Activated T-helper 1 cell treated with anti-CD3 and anti-CD28 coated beads, Interleukin-12 subunit alpha, Interleukin-12 subunit beta, Interleukin-2, Interleukin-4 antibody, amounts not matched to agents 30 ng/mL and 10 ng/mL and 1 ng/mL, durations not matched to agents 14 hours and 24 hours and 36 hours (primary cell): Measurements from ENCODE around the gene CFD. TPM values are rescaled to one million over a fixed set of nuclear protein-coding genes. Genes with fewer than 3 reads are reported as not detected.

Source experiments
- DNase-seq: peaks from one replicate; pipeline ENCODE4 v3.0.0; 2021; ENCODE audit warnings: low spot score
- H3K27ac Mint-ChIP-seq: one replicate; pipeline ENCODE4 v1.8.0; 2021; ENCODE audit warnings: mild to moderate bottlenecking, mixed read lengths
- H3K27me3 Mint-ChIP-seq: one replicate; pipeline ENCODE4 v1.8.0; 2022; ENCODE audit warnings: mild to moderate bottlenecking, moderate library complexity, mixed read lengths; ENCODE audit not compliant: insufficient read depth
- H3K36me3 Mint-ChIP-seq: one replicate; pipeline ENCODE4 v1.8.0; 2021; ENCODE audit warnings: low read depth, mixed read lengths
- H3K4me1 Mint-ChIP-seq: one replicate; pipeline ENCODE4 v1.8.0; 2021; ENCODE audit warnings: low read depth, mixed read lengths
- H3K4me3 Mint-ChIP-seq: one replicate; pipeline ENCODE4 v1.8.0; 2021; ENCODE audit warnings: mild to moderate bottlenecking, moderate library complexity, mixed read lengths
- H3K9me3 Mint-ChIP-seq: one replicate; pipeline ENCODE4 v1.8.0; 2021; ENCODE audit warnings: mixed read lengths
- intact Hi-C: fragments of 100-400 bp; cut with micrococcal nuclease; formaldehyde crosslinking; loops from one replicate; pipeline ENCODE4 v1.15.1; 2024
- total RNA-seq: library from RNA; stranded (reverse); gene quantifications from 2 replicates; pipeline ENCODE4 v1.2.3, GENCODE V29; 2022

The CFD gene
- total RNA-seq, 1 donor from 2014 or later, result 0.91 TPM

- DNase-seq, result no peak
- Mint-ChIP-seq H3K4me3 (no peak overlapping the region), H3K27ac (no peak overlapping the region), H3K9me3 (no peaks in the 10 kb centered on the region), H3K27me3 (no peaks in the 10 kb centered on the region), H3K36me3 (peaks cover 7% of the 10 kb centered on the region), H3K4me1 (peaks cover under 1% of the 10 kb centered on the region)
- intact Hi-C loops, result no loop called here
Observed at GRCh38 chr19:898663-899062, 39.2 kb downstream of the CFD start.

- Mint-ChIP-seq H3K36me3 (peaks cover 12% of the 10 kb centered on the region), H3K4me1 (no peaks in the 10 kb centered on the region), H3K27me3 (no peaks in the 10 kb centered on the region), H3K9me3 (no peaks in the 10 kb centered on the region), H3K4me3 (no peak overlapping the region), H3K27ac (no peak overlapping the region)
- intact Hi-C loops, result no loop called here
- no peak for DNase-seq
Observed at GRCh38 chr19:899336-900042, 40.0 kb downstream of the CFD start.

GRCh38 chr19:900043-900301 is 40.5 kb downstream of the CFD start:
- no peaks in the 10 kb centered on the region for H3K27me3 Mint-ChIP-seq
- no peak overlapping the region for H3K27ac Mint-ChIP-seq
- no peak for DNase-seq
- intact Hi-C loops, result no loop called here
- H3K36me3 Mint-ChIP-seq, result peaks cover 12% of the 10 kb centered on the region
- H3K4me3 Mint-ChIP-seq, result no peak overlapping the region
- H3K4me1 Mint-ChIP-seq, result no peaks in the 10 kb centered on the region
- H3K9me3 Mint-ChIP-seq, result no peaks in the 10 kb centered on the region

- H3K4me1 Mint-ChIP-seq, result no peaks in the 10 kb centered on the region
- no peaks in the 10 kb centered on the region for H3K9me3 Mint-ChIP-seq
- no peak overlapping the region for H3K27ac Mint-ChIP-seq
- H3K4me3 Mint-ChIP-seq, result no peak overlapping the region
- no peak for DNase-seq
- H3K36me3 Mint-ChIP-seq, result peaks cover 10% of the 10 kb centered on the region
- intact Hi-C loops, result no loop called here
- H3K27me3 Mint-ChIP-seq, result no peaks in the 10 kb centered on the region
Observed at GRCh38 chr19:900302-901111, 41.0 kb downstream of the CFD start.

- H3K27me3 Mint-ChIP-seq, result no peaks in the 10 kb centered on the region
- H3K4me1 Mint-ChIP-seq, result peaks cover 2% of the 10 kb centered on the region
- DNase-seq, result no peak
- no peak overlapping the region for H3K27ac Mint-ChIP-seq
- H3K4me3 Mint-ChIP-seq, result no peak overlapping the region
- no peaks in the 10 kb centered on the region for H3K9me3 Mint-ChIP-seq
- peaks cover 6% of the 10 kb centered on the region for H3K36me3 Mint-ChIP-seq
- intact Hi-C loops, result no loop called here
Observed at GRCh38 chr19:901216-902092, 42.0 kb downstream of the CFD start.

- no peaks in the 10 kb centered on the region for H3K9me3 Mint-ChIP-seq
- H3K4me3 Mint-ChIP-seq, result no peak overlapping the region
- no peak overlapping the region for H3K27ac Mint-ChIP-seq
- peaks cover 8% of the 10 kb centered on the region for H3K4me1 Mint-ChIP-seq
- no peaks in the 10 kb centered on the region for H3K27me3 Mint-ChIP-seq
- no peak for DNase-seq
- intact Hi-C loops, result no loop called here
- H3K36me3 Mint-ChIP-seq, result peaks cover 6% of the 10 kb centered on the region
Observed at GRCh38 chr19:902093-902370, 42.6 kb downstream of the CFD start.

- no peak overlapping the region for H3K27ac Mint-ChIP-seq
- H3K4me1 Mint-ChIP-seq, result peaks cover 10% of the 10 kb centered on the region
- no peaks in the 10 kb centered on the region for H3K27me3 Mint-ChIP-seq
- intact Hi-C loops, result no loop called here
- H3K4me3 Mint-ChIP-seq, result no peak overlapping the region
- no peak for DNase-seq
- peaks cover 6% of the 10 kb centered on the region for H3K36me3 Mint-ChIP-seq
- no peaks in the 10 kb centered on the region for H3K9me3 Mint-ChIP-seq
Observed at GRCh38 chr19:902446-903226, 43.2 kb downstream of the CFD start.

- peaks cover 10% of the 10 kb centered on the region for H3K4me1 Mint-ChIP-seq
- no peaks in the 10 kb centered on the region for H3K9me3 Mint-ChIP-seq
- H3K27me3 Mint-ChIP-seq, result no peaks in the 10 kb centered on the region
- DNase-seq, result no peak
- intact Hi-C loops, result no loop called here
- no peak overlapping the region for H3K27ac Mint-ChIP-seq
- H3K36me3 Mint-ChIP-seq, result peaks cover 6% of the 10 kb centered on the region
- H3K4me3 Mint-ChIP-seq, result no peak overlapping the region
Observed at GRCh38 chr19:903266-903797, 43.9 kb downstream of the CFD start.

- H3K9me3 Mint-ChIP-seq, result no peaks in the 10 kb centered on the region
- peaks cover 22% of the 10 kb centered on the region for H3K4me1 Mint-ChIP-seq
- no peak overlapping the region for H3K4me3 Mint-ChIP-seq
- no peak for DNase-seq
- intact Hi-C loops, result no loop called here
- H3K36me3 Mint-ChIP-seq, result peaks cover 11% of the 10 kb centered on the region
- no peak overlapping the region for H3K27ac Mint-ChIP-seq
- H3K27me3 Mint-ChIP-seq, result no peaks in the 10 kb centered on the region
Observed at GRCh38 chr19:904545-904944, 45.1 kb downstream of the CFD start.

GRCh38 chr19:906480-906879 is 47.0 kb downstream of the CFD start:
- Mint-ChIP-seq H3K4me1 (peaks cover 28% of the 10 kb centered on the region), H3K36me3 (peaks cover 16% of the 10 kb centered on the region), H3K9me3 (no peaks in the 10 kb centered on the region), H3K27me3 (no peaks in the 10 kb centered on the region), H3K4me3 (no peak overlapping the region), H3K27ac (peak overlapping the region; percentile 78)
- no peak for DNase-seq
- intact Hi-C loops, result no loop called here

- Mint-ChIP-seq H3K36me3 (peaks cover 16% of the 10 kb centered on the region), H3K9me3 (no peaks in the 10 kb centered on the region), H3K27me3 (no peaks in the 10 kb centered on the region), H3K4me3 (no peak overlapping the region), H3K4me1 (peaks cover 28% of the 10 kb centered on the region), H3K27ac (peak overlapping the region; percentile 78)
- intact Hi-C loops, result no loop called here
- no peak for DNase-seq
Observed at GRCh38 chr19:907183-907853, 47.9 kb downstream of the CFD start.
